Fibroblast of villous mesenchyme (primary cell): ENCODE results near the gene DLX6. TPM values are rescaled to one million over a fixed set of nuclear protein-coding genes. Genes with fewer than 3 reads are reported as not detected.

Experiments used
- DNase-seq: peaks from one replicate; pipeline ENCODE4 v3.0.0-alpha.2; 2010; ENCODE audit warnings: low read depth
- H3K4me3 ChIP-seq: 2 replicates; pipeline ENCODE4 v1.5.1; 2011; ENCODE audit warnings: low read depth, mild to moderate bottlenecking, low read length
- CTCF ChIP-seq: IDR thresholded peaks from 2 replicates; pipeline ENCODE4 v1.5.1; 2012; ENCODE audit warnings: low read depth, mild to moderate bottlenecking, low read length; ENCODE audit not compliant: insufficient read depth
- total RNA-seq: library from RNA; depleted of rRNA; stranded (reverse); fragments of >200 nt; gene quantifications from 2 replicates; pipeline ENCODE4 v1.2.3, GENCODE V29; 2012

The DLX6 gene
- total RNA-seq, 1 donor: not detected

- no peak for DNase-seq
- no peak overlapping the region for H3K4me3 ChIP-seq
- TF ChIP-seq CTCF: no peak
Observed at GRCh38 chr7:96976106-96976505, 29.2 kb upstream of the DLX6 start.

GRCh38 chr7:96977445-96977844, 27.9 kb upstream of the DLX6 start:
- no peak for TF ChIP-seq CTCF
- no peak for DNase-seq
- H3K4me3 ChIP-seq: no peak overlapping the region

- no peak for DNase-seq
- H3K4me3 ChIP-seq: no peak overlapping the region
- no peak for TF ChIP-seq CTCF
Observed at GRCh38 chr7:96979551-96980276, 25.6 kb upstream of the DLX6 start.

GRCh38 chr7:96982586-96982985, 22.8 kb upstream of the DLX6 start:
- H3K4me3 ChIP-seq: no peak overlapping the region
- TF ChIP-seq CTCF: no peak
- no peak for DNase-seq

GRCh38 chr7:96985992-96986391, 19.4 kb upstream of the DLX6 start:
- TF ChIP-seq CTCF: no peak
- no peak for DNase-seq
- no peak overlapping the region for H3K4me3 ChIP-seq

GRCh38 chr7:96986901-96987300, 18.5 kb upstream of the DLX6 start:
- no peak for TF ChIP-seq CTCF
- no peak for DNase-seq
- no peak overlapping the region for H3K4me3 ChIP-seq

- no peak for TF ChIP-seq CTCF
- H3K4me3 ChIP-seq: no peak overlapping the region
- no peak for DNase-seq
Observed at GRCh38 chr7:96987719-96988118, 17.6 kb upstream of the DLX6 start.
